Lung (tissue), 16 donors: ENCODE measurements around the gene ZNF189. TPM values are rescaled to one million over a fixed set of nuclear protein-coding genes. Genes with fewer than 3 reads are reported as not detected.

Experiments used
- ATAC-seq: fragments of 200-7000 bp; cut with Tn5 transposase; one replicate; pipeline ENCODE4 v1.9.1; 2020; ENCODE audit warnings: moderate number of reproducible peaks; ENCODE audit not compliant: insufficient read depth, low FRiP score
- DNase-seq, 3 donors: peaks; one replicate each; pipeline ENCODE4 v3.0.0-alpha.2; 2013 to 2017
- H3K27ac ChIP-seq, 2 donors: one replicate each; pipeline ENCODE4 v1.5.1; 2013; ENCODE audit warnings: mild to moderate bottlenecking in 2 of 2, moderate library complexity in 2 of 2, control low read depth in 1 of 2, inconsistent platforms in 1 of 2, low read depth in 1 of 2, low read length in 1 of 2
- H3K27me3 ChIP-seq, 3 donors: one replicate each; pipeline ENCODE4 v1.5.1; 2013; ENCODE audit warnings: low read length in 2 of 3; ENCODE audit not compliant: control insufficient read depth in 3 of 3, insufficient read depth in 3 of 3
- H3K36me3 ChIP-seq, 4 donors: one replicate each; pipeline ENCODE4 v1.5.1; 2013; ENCODE audit warnings: low read length in 4 of 4, mild to moderate bottlenecking in 1 of 4, moderate library complexity in 1 of 4; ENCODE audit not compliant: control insufficient read depth in 4 of 4, insufficient read depth in 4 of 4
- H3K4me1 ChIP-seq, 5 donors: one replicate each; pipeline ENCODE4 v1.5.1; 2013; ENCODE audit warnings: low read length in 5 of 5, mild to moderate bottlenecking in 2 of 5, moderate library complexity in 1 of 5; ENCODE audit not compliant: control insufficient read depth in 5 of 5, insufficient read depth in 5 of 5
- H3K4me3 ChIP-seq: one replicate; pipeline ENCODE4 v1.5.1; 2013; ENCODE audit warnings: mild to moderate bottlenecking, control low read depth, moderate library complexity
- H3K9ac ChIP-seq, 2 donors: one replicate each; pipeline ENCODE4 v1.5.1; 2013; ENCODE audit warnings: low read length in 2 of 2, control low read depth in 1 of 2; ENCODE audit not compliant: insufficient read depth in 1 of 2
- H3K9me3 ChIP-seq, 4 donors: one replicate each; pipeline ENCODE4 v1.5.1; 2013; ENCODE audit warnings: low read length in 3 of 4, mild to moderate bottlenecking in 1 of 4, moderate library complexity in 1 of 4; ENCODE audit not compliant: control insufficient read depth in 4 of 4, insufficient read depth in 3 of 4
- CTCF ChIP-seq: IDR thresholded peaks from 2 replicates; pipeline ENCODE4 v1.5.1; 2012; ENCODE audit warnings: mild to moderate bottlenecking; ENCODE audit errors: control extremely low read depth, extremely low read depth
- WGBS, 2 donors: extraction: QIAGEN DNeasy Blood & Tissue Kit; methylation state at CpG; one replicate each; pipeline ENCODE4 v1.1.7; 2013; 5-methylcytosine and 5-hydroxymethylcytosine counted together
- long read RNA-seq, 5 donors: transcript quantifications; one replicate each; lab custom pipeline, GENCODE V29; 2026
- polyA plus RNA-seq, 2 donors: library from polyadenylated mRNA; stranded (reverse); fragments of 200-250 nt; gene quantifications; one replicate each; pipeline ENCODE4 v1.2.1, GENCODE V29; 2013
- total RNA-seq, 2 donors: library from RNA; depleted of rRNA in 1 of 2; stranded (reverse); fragments of >200 nt in 1 of 2; gene quantifications; one replicate each; pipeline ENCODE4 v1.2.1, GENCODE V29; 2014 to 2021
- donor health status: control.
- donor health status: control.
- donor health status: Bipolar disorder and iron deficiency.
- donor health status: healthy.
- donor health status: DM: yes; HTN: yes; CAD: no.

Gene ZNF189
- total RNA-seq (10 to 100 TPM; 16.8 to 34.1 TPM), polyA plus RNA-seq (1 to 10 TPM; 5.9 to 6.7 TPM)
- long read RNA-seq, donor 1, partial matches to known transcripts = 0 of 4 reads
- long read RNA-seq, donor 1, other reads (novel, unspliced or antisense) = 0 of 4 reads
- long read RNA-seq, donor 2, transcript ZNF189-203 (3 exons, 3,134 nt) = major isoform, 5 of 6 reads
- long read RNA-seq, donor 2, partial matches to known transcripts = 0 of 6 reads
- long read RNA-seq, donor 2, other reads (novel, unspliced or antisense) = 0 of 6 reads
- long read RNA-seq, donor 3, partial matches to known transcripts = 0 of 5 reads
- long read RNA-seq, donor 3, other reads (novel, unspliced or antisense) = 0 of 5 reads
- long read RNA-seq, donor 4, partial matches to known transcripts = 0 of 2 reads
- long read RNA-seq, donor 4, other reads (novel, unspliced or antisense) = 0 of 2 reads
- long read RNA-seq, donor 5, transcript ZNF189-203 (3 exons, 3,134 nt) = major isoform, 5 of 6 reads
- long read RNA-seq, donor 5, partial matches to known transcripts = 0 of 6 reads
- long read RNA-seq, donor 5, other reads (novel, unspliced or antisense) = 0 of 6 reads

- DNase-seq (peak; percentile 99 to 100 (median 100)), ATAC-seq (peak; percentile 100)
- H3K36me3 ChIP-seq = peaks cover 6 to 46% (median 27%) of the 10 kb centered on the region in 4 donors
- H3K4me1 ChIP-seq = peaks cover 0 to 22% (median 12%) of the 10 kb centered on the region in 5 donors
- H3K27ac ChIP-seq = peak within 1 kb of the TSS; percentile 82 to 96
- H3K9me3 ChIP-seq = peaks cover 2 to 6% (median 5%) of the 10 kb centered on the region in 4 donors
- no peaks in the 10 kb centered on the region for H3K27me3 ChIP-seq
- peak within 1 kb of the TSS; percentile 87 for H3K4me3 ChIP-seq
- WGBS, 2 donors = 0% methylated on average over 44 of the region's 44 CpGs
- peak within 1 kb of the TSS; percentile 95 to 99 for H3K9ac ChIP-seq
- no peak for TF ChIP-seq CTCF
These were observed at the start of gene ZNF189, which contains the start of gene MRPL50 for GRCh38 chr9:101398068-101398929. Gene ZNF189 (plus strand): TSS chr9:101398851. CDS start chr9:101399157, 306 bp downstream. Gene MRPL50 (minus strand): TSS chr9:101398618. CDS start chr9:101398592, 26 bp downstream.

GRCh38 chr9:101350285-101350684 is 48.4 kb upstream of the ZNF189 start:
- 89% methylated on average over 1 of the region's 1 CpG for WGBS, 2 donors
- Histone ChIP-seq H3K4me1 (no peaks in the 10 kb centered on the region), H3K4me3 (no peak overlapping the region), H3K9me3 (no peaks in the 10 kb centered on the region), H3K36me3 (no peaks in the 10 kb centered on the region), H3K27me3 (no peaks in the 10 kb centered on the region), H3K27ac (no peak overlapping the region), H3K9ac (no peak overlapping the region)
- ATAC-seq (no peak), DNase-seq (no peak)
- no peak for TF ChIP-seq CTCF

GRCh38 chr9:101352892-101353463 is 45.7 kb upstream of the ZNF189 start:
- no peaks in the 10 kb centered on the region for H3K36me3 ChIP-seq
- no peaks in the 10 kb centered on the region for H3K9me3 ChIP-seq
- no peak for ATAC-seq
- WGBS, 2 donors = 79 to 81% methylated on average over 6 of the region's 6 CpGs
- no peak for DNase-seq
- H3K4me1 ChIP-seq = no peaks in the 10 kb centered on the region
- no peak overlapping the region for H3K9ac ChIP-seq
- no peak overlapping the region for H3K27ac ChIP-seq
- no peak for TF ChIP-seq CTCF
- H3K27me3 ChIP-seq = no peaks in the 10 kb centered on the region
- H3K4me3 ChIP-seq = no peak overlapping the region
